Esophagus muscularis mucosa (tissue), 4 donors: Measurements from ENCODE around the gene LAMA5. TPM values are rescaled to one million over a fixed set of nuclear protein-coding genes. Genes with fewer than 3 reads are reported as not detected.

Experiments
- DNase-seq: peaks from one replicate; pipeline ENCODE4 v3.0.0-alpha.2; 2017; ENCODE audit errors: extremely low spot score
- H3K27ac ChIP-seq, 4 donors: fragments of 200-600 bp; sonication (generic); replicated peaks in 1 of 4; 1 replicate in 3 of 4; 2 replicates in 1 of 4; pipeline ENCODE4 v1.5.1; 2016 to 2019; ENCODE audit warnings: mild to moderate bottlenecking in 1 of 4
- H3K27me3 ChIP-seq, 4 donors: fragments of 200-600 bp; sonication (generic); one replicate each; pipeline versions ENCODE4 v1.5.1 to v1.6.0; 2016 to 2019
- H3K36me3 ChIP-seq, 4 donors: fragments of 200-600 bp; sonication (generic); one replicate each; pipeline ENCODE4 v1.5.1; 2016 to 2019
- H3K4me1 ChIP-seq, 4 donors: fragments of 200-600 bp; sonication (generic); one replicate each; pipeline ENCODE4 v1.5.1; 2016 to 2019
- H3K4me3 ChIP-seq, 4 donors: fragments of 200-600 bp; sonication (generic); 1 replicate in 2 of 4; 2 replicates in 2 of 4; pipeline ENCODE4 v1.5.1; 2016 to 2019; ENCODE audit warnings: mild to moderate bottlenecking in 4 of 4, moderate library complexity in 1 of 4
- H3K9me3 ChIP-seq, 4 donors: fragments of 200-600 bp; sonication (generic); 1 replicate in 3 of 4; 2 replicates in 1 of 4; pipeline ENCODE4 v1.5.1; 2016 to 2019
- EP300 ChIP-seq: sonication (generic); formaldehyde crosslinking; IDR thresholded peaks from one replicate; pipeline ENCODE4 v1.6.1; 2017; ENCODE audit warnings: antibody characterized with exemption
- POLR2A ChIP-seq: fragments of 450-650 bp; IDR thresholded peaks from one replicate; pipeline ENCODE4 v1.6.1; 2017; ENCODE audit warnings: antibody characterized with exemption, moderate library complexity, mild to moderate bottlenecking, low read depth
- POLR2AphosphoS5 ChIP-seq, 2 donors: sonication (generic); formaldehyde crosslinking; IDR thresholded peaks; one replicate each; pipeline ENCODE4 v1.6.1; 2017; ENCODE audit warnings: antibody characterized with exemption in 2 of 2
- WGBS: methylation state at CpG from one replicate; pipeline ENCODE4 v1.1.5; 2018; 5-methylcytosine and 5-hydroxymethylcytosine counted together
- intact Hi-C: fragments of 100-400 bp; cut with DNase I; formaldehyde crosslinking; loops from one replicate; pipeline ENCODE4 v1.15.1; 2023
- total RNA-seq, 4 donors: library from RNA; depleted of rRNA; stranded (reverse); fragments of >200 nt; gene quantifications; one replicate each; pipeline versions ENCODE4 v1.1.0 to v1.2.1, GENCODE V29; 2016
- TF ChIP-seq, protein P1 (sequence below), 3 experiments: fragments of 200-600 bp in 2 of 3; fragments of 450-650 bp in 1 of 3; sonication (generic) in 2 of 3; IDR thresholded peaks; one replicate each; pipeline ENCODE4 v1.5.1; 2017 to 2019; ENCODE audit warnings: antibody characterized with exemption in 3 of 3, mild to moderate bottlenecking in 2 of 3, moderate library complexity in 1 of 3

Gene LAMA5
- total RNA-seq, 4 donors from 2014 or later, result 70.1 to 257 (median 150) TPM

DNA sequence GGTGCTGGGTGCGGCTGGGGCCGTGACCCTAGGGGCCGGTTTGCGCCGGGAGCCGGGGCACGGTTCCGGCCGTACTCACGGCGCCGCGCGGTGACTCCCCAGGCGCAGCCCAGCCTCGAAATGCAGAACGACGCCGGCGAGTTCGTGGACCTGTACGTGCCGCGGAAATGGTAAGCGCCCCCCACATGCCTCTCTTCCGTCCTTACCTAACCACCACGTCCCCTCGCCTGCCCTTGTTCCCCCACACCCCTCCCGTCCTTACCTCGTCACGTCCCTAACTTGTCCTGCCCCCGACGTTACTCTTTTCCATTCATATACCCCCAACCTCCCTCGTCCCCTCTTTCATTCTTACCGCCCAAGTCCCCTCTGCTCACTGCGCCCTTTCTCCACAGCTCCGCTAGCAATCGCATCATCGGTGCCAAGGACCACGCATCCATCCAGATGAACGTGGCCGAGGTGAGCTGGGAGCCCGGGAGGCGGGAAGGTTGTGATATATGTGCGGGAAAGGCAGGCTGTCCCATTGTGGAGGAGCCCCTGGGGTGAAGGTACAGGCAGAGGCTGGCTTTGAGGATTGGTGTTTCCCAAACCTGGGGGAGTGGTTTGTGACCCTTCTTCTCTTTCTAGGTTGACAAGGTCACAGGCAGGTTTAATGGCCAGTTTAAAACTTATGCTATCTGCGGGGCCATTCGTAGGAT lies 20.3 kb upstream of the LAMA5 start:
- no peak for TF ChIP-seq EP300
- no peak for TF ChIP-seq POLR2AphosphoS5 (IDR thresholded peaks at IDR 0.05)
- TF ChIP-seq, protein P1, sequence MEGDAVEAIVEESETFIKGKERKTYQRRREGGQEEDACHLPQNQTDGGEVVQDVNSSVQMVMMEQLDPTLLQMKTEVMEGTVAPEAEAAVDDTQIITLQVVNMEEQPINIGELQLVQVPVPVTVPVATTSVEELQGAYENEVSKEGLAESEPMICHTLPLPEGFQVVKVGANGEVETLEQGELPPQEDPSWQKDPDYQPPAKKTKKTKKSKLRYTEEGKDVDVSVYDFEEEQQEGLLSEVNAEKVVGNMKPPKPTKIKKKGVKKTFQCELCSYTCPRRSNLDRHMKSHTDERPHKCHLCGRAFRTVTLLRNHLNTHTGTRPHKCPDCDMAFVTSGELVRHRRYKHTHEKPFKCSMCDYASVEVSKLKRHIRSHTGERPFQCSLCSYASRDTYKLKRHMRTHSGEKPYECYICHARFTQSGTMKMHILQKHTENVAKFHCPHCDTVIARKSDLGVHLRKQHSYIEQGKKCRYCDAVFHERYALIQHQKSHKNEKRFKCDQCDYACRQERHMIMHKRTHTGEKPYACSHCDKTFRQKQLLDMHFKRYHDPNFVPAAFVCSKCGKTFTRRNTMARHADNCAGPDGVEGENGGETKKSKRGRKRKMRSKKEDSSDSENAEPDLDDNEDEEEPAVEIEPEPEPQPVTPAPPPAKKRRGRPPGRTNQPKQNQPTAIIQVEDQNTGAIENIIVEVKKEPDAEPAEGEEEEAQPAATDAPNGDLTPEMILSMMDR (IDR thresholded peaks at IDR 0.05), result no peak
- TF ChIP-seq POLR2A, result no peak
- Histone ChIP-seq H3K4me3 (peak overlapping the region; percentile 85 to 100 (median 91)), H3K27me3 (no peaks in the 10 kb centered on the region), H3K36me3 (peaks cover 0 to 47% (median 42%) of the 10 kb centered on the region in 4 donors), H3K4me1 (peaks cover 27 to 41% (median 34%) of the 10 kb centered on the region in 4 donors), H3K27ac (peak overlapping the region; percentile 90 to 97 (median 93)), H3K9me3 (no peaks in the 10 kb centered on the region)
- 4% methylated on average over 45 of the region's 47 CpGs for WGBS
- no peak for DNase-seq
- intact Hi-C loops, result no loop called here

DNA sequence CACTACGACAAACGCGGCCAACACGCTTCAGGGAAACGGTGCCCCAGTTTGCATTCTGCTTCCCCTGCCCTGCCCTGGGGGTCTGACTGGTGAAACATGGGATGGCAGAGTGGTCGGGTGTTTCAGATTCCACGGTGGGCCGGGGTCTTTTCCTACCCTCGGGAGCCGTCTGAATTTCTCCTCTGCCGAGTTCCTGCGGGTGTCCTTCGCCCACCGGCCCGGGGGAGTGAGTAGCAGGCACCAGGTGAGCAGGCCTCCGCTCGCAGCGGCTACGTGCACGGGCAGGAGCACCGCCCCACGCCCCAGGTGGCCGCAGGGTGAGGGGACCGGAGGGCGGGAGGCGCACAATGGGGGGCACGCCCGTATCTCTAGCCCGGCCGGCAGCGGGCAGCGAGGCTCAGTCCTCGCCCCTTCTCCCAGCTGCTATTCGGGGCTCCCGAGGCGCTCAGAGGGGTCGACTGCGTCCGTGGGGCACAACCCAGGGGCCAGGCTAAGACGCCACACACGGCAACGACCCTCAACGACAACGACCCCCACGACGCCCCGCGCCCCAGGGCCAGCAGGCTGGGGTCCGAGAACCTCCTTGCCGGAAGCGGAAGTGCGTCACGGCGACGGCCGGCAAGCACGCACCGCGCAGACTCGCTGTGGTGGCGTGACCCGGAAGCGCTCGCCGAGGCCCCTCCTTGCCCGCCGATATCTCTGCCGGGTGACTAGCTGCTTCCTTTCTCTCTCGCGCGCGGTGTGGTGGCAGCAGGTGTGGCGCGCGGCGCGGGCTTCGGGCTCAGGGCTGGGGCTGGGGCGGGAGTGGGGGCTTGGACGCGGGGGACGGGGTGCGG lies 19.5 kb upstream of the LAMA5 start, which contains the start of gene RPS21:
Gene RPS21, plus strand, starts transcription at position 721 of the 836 bp plus-strand sequence. CDS start 236 bp downstream, outside the sequence.
- intact Hi-C loops, result no loop called here
- WGBS, result 2% methylated on average over 9 of the region's 83 CpGs

DNA sequence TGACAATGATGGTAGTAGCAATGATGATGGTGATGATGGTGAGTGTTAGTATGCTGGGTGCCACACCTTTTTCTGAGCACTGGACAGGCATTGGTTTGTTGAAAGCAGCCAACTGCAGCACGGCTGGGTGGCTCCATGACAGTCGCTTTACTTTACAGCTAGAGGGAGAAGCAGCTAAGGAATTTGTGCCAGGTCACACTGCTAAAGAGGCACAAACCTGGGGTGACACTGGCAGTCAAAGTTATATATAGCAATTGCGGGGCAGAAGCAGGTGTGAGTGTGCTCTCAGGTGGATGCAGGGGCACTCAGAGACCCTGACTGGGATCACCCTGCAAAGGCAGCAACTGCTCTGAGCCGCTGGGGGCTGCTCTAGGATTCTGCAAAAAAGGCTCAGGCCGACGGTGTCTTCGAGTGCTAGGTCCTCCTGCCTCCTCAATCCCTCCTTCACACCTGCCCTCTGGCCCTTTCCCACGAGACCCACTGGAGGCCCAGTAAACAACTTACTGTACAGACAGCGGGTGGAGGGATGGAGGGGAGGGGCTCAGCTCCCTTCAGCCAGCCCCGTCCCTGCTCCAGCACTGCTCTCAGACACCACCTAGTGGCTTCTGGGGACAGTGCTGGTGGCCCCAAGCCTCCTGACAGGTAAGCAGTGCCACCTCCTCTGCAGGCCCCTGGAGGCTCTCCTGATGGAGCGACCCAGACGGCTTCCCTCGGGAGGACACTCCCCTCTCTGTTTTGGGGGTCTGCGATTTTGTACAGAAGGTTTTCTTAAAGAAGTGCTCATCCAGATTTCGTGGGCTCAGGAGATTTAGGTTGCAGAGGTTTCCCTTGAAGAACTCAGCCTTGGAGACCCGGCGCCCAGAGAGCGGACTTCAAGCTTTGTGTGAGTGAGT lies 15.4 kb upstream of the LAMA5 start:
- peaks cover 43 to 60% (median 53%) of the 10 kb centered on the region in 4 donors for H3K4me1 ChIP-seq
- no peaks in the 10 kb centered on the region for H3K9me3 ChIP-seq
- TF ChIP-seq POLR2A (no peak), POLR2AphosphoS5 (IDR thresholded peaks at IDR 0.05) (peak; percentile 29 to 63), EP300 (no peak)
- TF ChIP-seq, protein P1 (IDR thresholded peaks at IDR 0.05), result peak; percentile 84 to 97 (median 91)
- WGBS, result 35% methylated on average over 13 of the region's 18 CpGs
- no peaks in the 10 kb centered on the region for H3K36me3 ChIP-seq
- intact Hi-C loops, result no loop called here
- H3K27ac ChIP-seq, result peak overlapping the region; percentile 20 to 77 (median 49)
- H3K4me3 ChIP-seq, result no peak overlapping the region
- DNase-seq, result no peak
- H3K27me3 ChIP-seq, result no peaks in the 10 kb centered on the region

More for the DNA sequence above, 19.5 kb upstream of the LAMA5 start, which contains the start of gene RPS21:
- Histone ChIP-seq H3K27ac (peak within 1 kb of the TSS; percentile 90 to 97 (median 93)), H3K36me3 (peaks cover 0 to 39% (median 35%) of the 10 kb centered on the region in 4 donors), H3K4me1 (peaks cover 30 to 43% (median 36%) of the 10 kb centered on the region in 4 donors), H3K27me3 (no peaks in the 10 kb centered on the region), H3K4me3 (peak within 1 kb of the TSS; percentile 85 to 100 (median 91)), H3K9me3 (no peaks in the 10 kb centered on the region)
- TF ChIP-seq, protein P1 (IDR thresholded peaks at IDR 0.05), result peak in 2 of 3 experiments; percentile 21 to 28
- TF ChIP-seq POLR2AphosphoS5 (IDR thresholded peaks at IDR 0.05), result peak; percentile 98 to 99
- peak; percentile 96 for TF ChIP-seq POLR2A
- TF ChIP-seq EP300, result no peak
- DNase-seq, result peak; percentile 98

DNA sequence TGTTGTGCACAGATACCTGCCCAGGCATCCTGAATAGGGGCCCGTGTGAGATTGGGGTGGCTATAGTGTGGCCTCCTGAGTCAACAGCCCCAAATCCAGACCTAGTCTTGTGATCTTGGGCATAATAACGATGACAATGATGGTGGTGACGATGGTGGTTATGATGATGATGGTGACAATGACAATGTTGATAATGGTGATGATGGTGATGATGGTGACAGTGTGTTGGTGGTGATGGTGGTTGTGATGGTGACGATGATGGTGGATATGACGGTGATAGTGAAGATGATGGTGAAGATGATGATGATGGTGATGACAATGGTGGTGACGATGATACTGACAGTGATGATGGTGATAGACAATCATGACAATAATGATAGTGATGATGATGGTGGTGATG lies 14.7 kb upstream of the LAMA5 start:
- WGBS, result 84% methylated on average over 6 of the region's 6 CpGs
- Histone ChIP-seq H3K4me1 (peaks cover 47 to 63% (median 57%) of the 10 kb centered on the region in 4 donors), H3K9me3 (no peaks in the 10 kb centered on the region), H3K4me3 (no peak overlapping the region), H3K27me3 (no peaks in the 10 kb centered on the region), H3K36me3 (no peaks in the 10 kb centered on the region), H3K27ac (peak overlapping the region; percentile 54 to 77 (median 67))
- TF ChIP-seq EP300 (no peak), POLR2AphosphoS5 (IDR thresholded peaks at IDR 0.05) (no peak), POLR2A (no peak)
- TF ChIP-seq, protein P1 (IDR thresholded peaks at IDR 0.05), result no peak
- intact Hi-C loops, result no loop called here
- no peak for DNase-seq
